ENCODE data around the gene ZMYND19. TPM values are rescaled to one million over a fixed set of nuclear protein-coding genes. Genes with fewer than 3 reads are reported as not detected.
A peak's percentile ranks its signal among the peaks of the same experiment; 100 is the strongest.

ZMYND19 gene
- 10 to 100 TPM; 45.9 to 46.5 TPM for total RNA-seq

- DNase-seq (peak; percentile 85), ATAC-seq (peak; percentile 98)
- TF ChIP-seq CTCF (IDR thresholded peaks at IDR 0.05): peak; percentile 3
- Mint-ChIP-seq H3K4me1 (ENCODE audit: low read depth) (peaks cover 23% of the 10 kb centered on the region), H3K27ac (peak within 1 kb of the TSS; percentile 94), H3K4me3 (peak within 1 kb of the TSS; percentile 91), H3K9me3 (no peaks in the 10 kb centered on the region), H3K27me3 (no peaks in the 10 kb centered on the region), H3K36me3 (ENCODE audit: low read depth) (peaks cover 21% of the 10 kb centered on the region)
- intact Hi-C loops (cut with micrococcal nuclease): no loop called here
- POLR2A ChIA-PET: interaction anchor here (2.0 to 5.0 kb wide), 3 partner anchors 11 to 31 kb away, joined by 7 to 33 read pairs (median 9); partner anchors contain the start of gene DPH7
- CTCF ChIA-PET: interaction anchor here (1.1 to 1.8 kb wide), 4 partner anchors 9 to 39 kb away, joined by 3 to 5 read pairs (median 4); partner anchors contain the start of genes DPH7 and MRPL41
Observed at GRCh38 chr9:137590469-137591383, at the start of gene ZMYND19. Gene ZMYND19, minus strand, starts transcription at chr9:137590512. Its CDS starts 249 bp downstream, at chr9:137590263.

- peak overlapping the region; percentile 86 for H3K27ac Mint-ChIP-seq
- peak overlapping the region; percentile 74 for H3K4me3 Mint-ChIP-seq
- DNase-seq (no peak), ATAC-seq (peak; percentile 88)
- ChIA-PET CTCF (no interaction called here), POLR2A (interaction anchor here (0.6 to 1.1 kb wide), 2 partner anchors 18 to 25 kb away, joined by 3 read pairs; no protein-coding TSS in a partner anchor)
- peaks cover 32% of the 10 kb centered on the region for H3K36me3 Mint-ChIP-seq (ENCODE audit: low read depth)
- intact Hi-C loops (cut with micrococcal nuclease): no loop called here
- TF ChIP-seq CTCF (IDR thresholded peaks at IDR 0.05): no peak
- H3K9me3 Mint-ChIP-seq: no peaks in the 10 kb centered on the region
- H3K27me3 Mint-ChIP-seq: no peaks in the 10 kb centered on the region
- H3K4me1 Mint-ChIP-seq (ENCODE audit: low read depth): peaks cover 33% of the 10 kb centered on the region
Observed at GRCh38 chr9:137639303-137640051, 49.2 kb upstream of the ZMYND19 start.

- no peak for ATAC-seq
Observed at GRCh38 chr9:137638680-137639079, 48.4 kb upstream of the ZMYND19 start.

GRCh38 chr9:137634016-137634415, 43.7 kb upstream of the ZMYND19 start:
- TF ChIP-seq CTCF (IDR thresholded peaks at IDR 0.05): no peak
- DNase-seq: no peak
- H3K9me3 Mint-ChIP-seq: no peaks in the 10 kb centered on the region
- POLR2A ChIA-PET: no interaction called here
- H3K36me3 Mint-ChIP-seq (ENCODE audit: low read depth): peaks cover 15% of the 10 kb centered on the region
- ATAC-seq: no peak
- H3K4me1 Mint-ChIP-seq (ENCODE audit: low read depth): peaks cover 42% of the 10 kb centered on the region
- intact Hi-C loops (cut with micrococcal nuclease): no loop called here
- no peak overlapping the region for H3K27ac Mint-ChIP-seq
- H3K4me3 Mint-ChIP-seq: no peak overlapping the region
- no peaks in the 10 kb centered on the region for H3K27me3 Mint-ChIP-seq
- CTCF ChIA-PET: interaction anchor here (1.6 kb wide), 1 partner anchor 14 kb away, joined by 3 read pairs; no protein-coding TSS in a partner anchor

More at GRCh38 chr9:137638680-137639079, 48.4 kb upstream of the ZMYND19 start:
- ChIA-PET POLR2A (interaction anchor here (1.4 kb wide), 1 partner anchor 9 kb away, joined by 5 read pairs; no protein-coding TSS in a partner anchor), CTCF (no interaction called here)
- Mint-ChIP-seq H3K27ac (peak overlapping the region; percentile 86), H3K27me3 (no peaks in the 10 kb centered on the region), H3K4me1 (ENCODE audit: low read depth) (peaks cover 34% of the 10 kb centered on the region), H3K4me3 (peak overlapping the region; percentile 74), H3K9me3 (no peaks in the 10 kb centered on the region), H3K36me3 (ENCODE audit: low read depth) (peaks cover 28% of the 10 kb centered on the region)
- no peak for TF ChIP-seq CTCF (IDR thresholded peaks at IDR 0.05)
- intact Hi-C loops (cut with micrococcal nuclease): no loop called here
- DNase-seq: no peak

All from activated CD8-positive, alpha-beta T cell treated with anti-CD3 and anti-CD28 coated beads for 36 hours (primary cell).